Esophagus squamous epithelium (tissue), 4 donors: Measurements from ENCODE around the gene TTYH2.

Experiments
- CTCF ChIP-seq, 6 experiments: fragments of 450-650 bp in 4 of 6; fragments of 200-600 bp in 2 of 6; sonication (generic) in 2 of 6; IDR thresholded peaks; one replicate each; pipeline ENCODE4 v1.5.1; 2016 to 2019; ENCODE audit warnings: antibody characterized with exemption in 6 of 6, mild to moderate bottlenecking in 4 of 6, moderate library complexity in 4 of 6
- POLR2A ChIP-seq, 4 donors: fragments of 450-650 bp; IDR thresholded peaks; one replicate each; pipeline ENCODE4 v1.6.1; 2017; ENCODE audit warnings: antibody characterized with exemption in 4 of 4, mild to moderate bottlenecking in 4 of 4, moderate library complexity in 3 of 4

- TF ChIP-seq POLR2A (IDR thresholded peaks at IDR 0.05): no peak
- no peak for TF ChIP-seq CTCF (IDR thresholded peaks at IDR 0.05)
Observed at GRCh38 chr17:74290340-74290739, 77.0 kb downstream of the TTYH2 start.
